Esophagus squamous epithelium (tissue), 4 donors: ENCODE data around the gene BID.

Experiments
- CTCF ChIP-seq, 6 experiments: fragments of 450-650 bp in 4 of 6; fragments of 200-600 bp in 2 of 6; sonication (generic) in 2 of 6; IDR thresholded peaks; one replicate each; pipeline ENCODE4 v1.5.1; 2016 to 2019; ENCODE audit warnings: antibody characterized with exemption in 6 of 6, mild to moderate bottlenecking in 4 of 6, moderate library complexity in 4 of 6
- POLR2A ChIP-seq, 4 donors: fragments of 450-650 bp; IDR thresholded peaks; one replicate each; pipeline ENCODE4 v1.6.1; 2017; ENCODE audit warnings: antibody characterized with exemption in 4 of 4, mild to moderate bottlenecking in 4 of 4, moderate library complexity in 3 of 4

- no peak for TF ChIP-seq POLR2A (IDR thresholded peaks at IDR 0.05)
- TF ChIP-seq CTCF (IDR thresholded peaks at IDR 0.05): no peak
Measured at GRCh38 chr22:17783312-17783711, 9.0 kb upstream of the BID start.
